ENCODE results near the gene ANKRD50.

The ANKRD50 gene

GRCh38 chr4:124708517-124709300, 3.8 kb downstream of the ANKRD50 start:
- Histone ChIP-seq H3K9me3 (ENCODE audit: insufficient read depth, low read length, severe bottlenecking) (no peaks in the 10 kb centered on the region), H3K27me3 (ENCODE audit: insufficient read depth, low read length, poor library complexity) (no peaks in the 10 kb centered on the region), H2AFZ (ENCODE audit: low read depth, low read length) (no peak overlapping the region), H3K79me2 (ENCODE audit: insufficient read depth, low read length) (peaks cover 61% of the 10 kb centered on the region), H4K20me1 (ENCODE audit: insufficient read depth, low read length) (peaks cover 12% of the 10 kb centered on the region; the same call in 1 of the 2 replicates), H3K36me3 (ENCODE audit: insufficient read depth, low read length) (peaks cover 7% of the 10 kb centered on the region; the same call in 1 of the 2 replicates), H3K4me2 (ENCODE audit: insufficient read depth, low read length) (peak overlapping the region; percentile 83), H3K9ac (ENCODE audit: low read depth, low read length) (peak overlapping the region; percentile 91; the same call in 1 of the 2 replicates), H3K27ac (ENCODE audit: low read length) (no peak overlapping the region), H3K4me1 (ENCODE audit: insufficient read depth, low read length) (peaks cover 54% of the 10 kb centered on the region), H3K4me3 (ENCODE audit: low read depth in 1 of 2, low read length in 2 of 2) (peak overlapping the region in 1 of 2 experiments; percentile 85; a peak in 1 of 4 replicates)
- no peak for DNase-seq
- TF ChIP-seq CTCF (IDR thresholded peaks at IDR 0.05; ENCODE audit: borderline replicate concordance, extremely low read depth, low read length, poor library complexity, severe bottlenecking), result no peak
- TF ChIP-seq EZH2 (IDR thresholded peaks at IDR 0.05; ENCODE audit: borderline replicate concordance, low read depth, low read length, severe bottlenecking), result no peak
- ATAC-seq (ENCODE audit: insufficient read depth, low read depth), result no peak

GRCh38 chr4:124705393-124705792, 7.1 kb downstream of the ANKRD50 start:
- Histone ChIP-seq H3K9me3 (ENCODE audit: insufficient read depth, low read length, severe bottlenecking) (no peaks in the 10 kb centered on the region), H3K4me1 (ENCODE audit: insufficient read depth, low read length) (peaks cover 30% of the 10 kb centered on the region), H3K27ac (ENCODE audit: low read length) (no peak overlapping the region), H3K36me3 (ENCODE audit: insufficient read depth, low read length) (peaks cover 13% of the 10 kb centered on the region), H3K4me2 (ENCODE audit: insufficient read depth, low read length) (0 out of 2 replicates have a peak overlapping the region, but pooled peaks have one; percentile 7), H3K79me2 (ENCODE audit: insufficient read depth, low read length) (peaks cover 56% of the 10 kb centered on the region), H3K4me3 (ENCODE audit: low read depth in 1 of 2, low read length in 2 of 2) (no peak overlapping the region), H3K9ac (ENCODE audit: low read depth, low read length) (no peak overlapping the region), H2AFZ (ENCODE audit: low read depth, low read length) (no peak overlapping the region), H4K20me1 (ENCODE audit: insufficient read depth, low read length) (peaks cover 8% of the 10 kb centered on the region; the same call in 1 of the 2 replicates), H3K27me3 (ENCODE audit: insufficient read depth, low read length, poor library complexity) (no peaks in the 10 kb centered on the region)
- ATAC-seq (ENCODE audit: insufficient read depth, low read depth) (no peak), DNase-seq (no peak)
- TF ChIP-seq EZH2 (IDR thresholded peaks at IDR 0.05; ENCODE audit: borderline replicate concordance, low read depth, low read length, severe bottlenecking), result no peak
- TF ChIP-seq CTCF (IDR thresholded peaks at IDR 0.05; ENCODE audit: borderline replicate concordance, extremely low read depth, low read length, poor library complexity, severe bottlenecking), result no peak

- ATAC-seq (ENCODE audit: insufficient read depth, low read depth), result no peak
- Histone ChIP-seq H3K27me3 (ENCODE audit: insufficient read depth, low read length, poor library complexity) (no peaks in the 10 kb centered on the region), H3K36me3 (ENCODE audit: insufficient read depth, low read length) (peaks cover 13% of the 10 kb centered on the region), H3K27ac (ENCODE audit: low read length) (no peak overlapping the region), H3K4me2 (ENCODE audit: insufficient read depth, low read length) (no peak overlapping the region), H3K9me3 (ENCODE audit: insufficient read depth, low read length, severe bottlenecking) (no peaks in the 10 kb centered on the region), H3K79me2 (ENCODE audit: insufficient read depth, low read length) (peaks cover 35% of the 10 kb centered on the region), H3K9ac (ENCODE audit: low read depth, low read length) (no peak overlapping the region), H3K4me3 (ENCODE audit: low read depth in 1 of 2, low read length in 2 of 2) (no peak overlapping the region), H2AFZ (ENCODE audit: low read depth, low read length) (no peak overlapping the region), H3K4me1 (ENCODE audit: insufficient read depth, low read length) (peaks cover 8% of the 10 kb centered on the region; the same call in 1 of the 2 replicates), H4K20me1 (ENCODE audit: insufficient read depth, low read length) (peaks cover 3% of the 10 kb centered on the region; the same call in 1 of the 2 replicates)
- no peak for DNase-seq
- TF ChIP-seq CTCF (IDR thresholded peaks at IDR 0.05; ENCODE audit: borderline replicate concordance, extremely low read depth, low read length, poor library complexity, severe bottlenecking) (no peak), EZH2 (IDR thresholded peaks at IDR 0.05; ENCODE audit: borderline replicate concordance, low read depth, low read length, severe bottlenecking) (no peak)
Observed at GRCh38 chr4:124703154-124703553, 9.4 kb downstream of the ANKRD50 start.
